ENCODE results near the gene USP3.
"Not testable (repeated sequence)": the region's sequence is repeated elsewhere in the genome, so short reads cannot be mapped to it uniquely, and the experiment has no call there.

Gene USP3

GRCh38 chr15:63599401-63600000 lies 95.1 kb downstream of the USP3 start:
- H3K27ac ChIP-seq: peak overlapping the region; percentile 28 to 93 (median 82)
- peak overlapping the region; percentile 50 to 86 (median 74) for H3K4me3 ChIP-seq

GRCh38 chr15:63600001-63600615 lies 95.7 kb downstream of the USP3 start:
- Histone ChIP-seq H3K27ac (peak overlapping the region; percentile 28 to 93 (median 82)), H3K4me3 (peak overlapping the region; percentile 50 to 86 (median 74))

- Histone ChIP-seq H3K4me3 (peak overlapping the region; percentile 50 to 86 (median 74)), H3K27ac (peak overlapping the region in 20 of 21 experiments; percentile 64 to 97 (median 88))
These were observed 96.2 kb downstream of the USP3 start for GRCh38 chr15:63600616-63601025.

- H3K4me3 ChIP-seq: peak overlapping the region; percentile 50 to 86 (median 74)
- H3K27ac ChIP-seq: peak overlapping the region; percentile 34 to 97 (median 87)
These were observed 96.8 kb downstream of the USP3 start for GRCh38 chr15:63601026-63601703.

GRCh38 chr15:63601704-63602185 lies 97.4 kb downstream of the USP3 start:
- Histone ChIP-seq H3K27ac (peak overlapping the region in 20 of 21 experiments; percentile 63 to 97 (median 87)), H3K4me3 (peak overlapping the region; percentile 50 to 86 (median 74))

- Histone ChIP-seq H3K27ac (no peak overlapping the region), H3K4me3 (no peak overlapping the region)
These were observed 98.2 kb downstream of the USP3 start for GRCh38 chr15:63602595-63602994.

GRCh38 chr15:63603516-63603915 lies 99.1 kb downstream of the USP3 start:
- Histone ChIP-seq H3K27ac (no peak overlapping the region), H3K4me3 (no peak overlapping the region)

- Histone ChIP-seq H3K27ac (no peak overlapping the region), H3K4me3 (no peak overlapping the region)
These were observed 99.9 kb downstream of the USP3 start for GRCh38 chr15:63604281-63604680.

- peak overlapping the region in 9 of 21 experiments; percentile 7 to 74 (median 38) for H3K27ac ChIP-seq
- no peak overlapping the region for H3K4me3 ChIP-seq
These were observed 100.6 kb downstream of the USP3 start for GRCh38 chr15:63605036-63605435.

- Histone ChIP-seq H3K4me3 (no peak overlapping the region), H3K27ac (peak overlapping the region in 13 of 21 experiments; percentile 12 to 74 (median 38))
These were observed 101.4 kb downstream of the USP3 start for GRCh38 chr15:63605816-63606215.

- peak overlapping the region in 11 of 21 experiments; percentile 7 to 74 (median 38) for H3K27ac ChIP-seq
- H3K4me3 ChIP-seq: no peak overlapping the region
These were observed 101.9 kb downstream of the USP3 start for GRCh38 chr15:63606308-63606707.

- no peak overlapping the region for H3K27ac ChIP-seq
These were observed 104.6 kb downstream of the USP3 start for GRCh38 chr15:63608989-63609388.

GRCh38 chr15:63609448-63609847 lies 105.1 kb downstream of the USP3 start:
- no peak overlapping the region for H3K4me3 ChIP-seq
- H3K27ac ChIP-seq: peak overlapping the region in 2 of 21 experiments; percentile 9 to 21

More at GRCh38 chr15:63608989-63609388, 104.6 kb downstream of the USP3 start:
- H3K4me3 ChIP-seq: no peak overlapping the region

- H3K27ac ChIP-seq: peak overlapping the region in 19 of 21 experiments; percentile 9 to 89 (median 52)
These were observed 105.9 kb downstream of the USP3 start for GRCh38 chr15:63610209-63610841.

GRCh38 chr15:63611177-63611576 lies 106.8 kb downstream of the USP3 start:
- Histone ChIP-seq H3K27ac (peak overlapping the region in 15 of 21 experiments; percentile 9 to 89 (median 53)), H3K4me3 (no peak overlapping the region)

More at GRCh38 chr15:63610209-63610841, 105.9 kb downstream of the USP3 start:
- H3K4me3 ChIP-seq: no peak overlapping the region

GRCh38 chr15:63612300-63612699 lies 107.9 kb downstream of the USP3 start:
- H3K27ac ChIP-seq: no peak overlapping the region

GRCh38 chr15:63615935-63616334 lies 111.5 kb downstream of the USP3 start:
- H3K27ac ChIP-seq: no peak overlapping the region
- no peak overlapping the region for H3K4me3 ChIP-seq

More at GRCh38 chr15:63612300-63612699, 107.9 kb downstream of the USP3 start:
- H3K4me3 ChIP-seq: no peak overlapping the region

- not testable (repeated sequence) for H3K27ac ChIP-seq, H3K4me3 ChIP-seq
These were observed 112.8 kb downstream of the USP3 start for GRCh38 chr15:63617147-63617546.

- not testable (repeated sequence) for H3K4me3 ChIP-seq, H3K27ac ChIP-seq
These were observed 113.2 kb downstream of the USP3 start for GRCh38 chr15:63617627-63618026.

- H3K27ac ChIP-seq, H3K4me3 ChIP-seq: not testable (repeated sequence)
These were observed 116.4 kb downstream of the USP3 start for GRCh38 chr15:63620760-63621159.
